ENCODE measurements around the gene ICOS. TPM values are rescaled to one million over a fixed set of nuclear protein-coding genes. Genes with fewer than 3 reads are reported as not detected.

Gene ICOS
- total RNA-seq, 1 donor from 2014 or later, result 0.23 TPM

DNA sequence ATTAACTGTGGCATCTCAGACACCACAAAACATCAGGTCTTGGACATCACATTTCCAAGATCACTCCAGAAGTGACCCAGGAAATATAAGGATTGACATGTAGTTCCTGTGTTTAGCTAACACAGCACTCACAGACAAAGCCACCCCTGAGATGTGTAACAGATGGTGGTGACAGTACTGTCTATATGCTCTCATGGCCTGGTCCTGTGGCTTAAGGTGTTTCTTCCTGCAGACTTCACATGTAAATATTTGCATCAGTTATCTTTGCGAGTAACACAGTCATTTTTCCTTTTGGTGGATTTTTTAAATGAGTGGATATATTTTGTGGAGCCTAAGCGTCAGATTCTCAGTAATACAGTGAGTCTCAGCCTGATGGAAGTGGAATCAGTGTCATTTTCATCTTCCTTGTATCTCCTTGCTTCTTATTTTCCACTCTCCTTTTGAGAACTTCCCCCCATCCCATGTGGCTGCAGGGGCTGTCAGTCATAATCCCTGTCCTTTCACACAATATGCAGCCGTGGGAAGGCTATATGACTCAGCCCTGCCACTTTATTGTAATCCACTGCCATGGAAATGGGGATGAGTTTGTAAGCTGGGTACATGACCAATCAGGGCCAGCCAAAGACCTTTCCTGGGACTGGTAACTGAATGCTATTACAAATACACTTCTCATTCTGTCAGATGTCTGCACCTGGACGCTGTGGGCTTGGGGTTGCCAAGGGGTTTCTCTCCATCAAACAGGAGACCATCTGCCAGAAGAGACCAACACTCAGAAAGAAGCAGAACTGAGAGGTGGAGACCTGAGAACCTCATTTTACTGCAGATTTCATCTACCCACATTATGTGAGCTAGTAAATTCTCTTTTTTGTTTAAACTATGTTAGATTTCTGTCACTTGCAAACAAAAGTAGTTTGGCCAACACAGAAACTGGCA lies 74.3 kb downstream of the ICOS start:
- no peak for DNase-seq (ENCODE audit: low spot score)

Other genes with a start within 250 kb of the ICOS start
- 0.21 TPM for gene CD28, start 230.1 kb upstream of the ICOS start, total RNA-seq
- 0.44 TPM for gene CTLA4, start 69.0 kb upstream of the ICOS start, total RNA-seq

All from ureter (tissue), 1 donor.